Frontal cortex (tissue), 4 donors: ENCODE results near the gene ZBTB20. TPM values are rescaled to one million over a fixed set of nuclear protein-coding genes. Genes with fewer than 3 reads are reported as not detected.
A peak's percentile ranks its signal among the peaks of the same experiment; 100 is the strongest.

Source experiments
- DNase-seq, 2 donors: peaks; one replicate each; pipeline ENCODE4 v3.0.0; 2012; ENCODE audit warnings: low spot score in 2 of 2
- FAIRE-seq: peaks from 2 replicates; lab custom pipeline; 2012; peaks lifted over from hg19 to GRCh38; lab: Jason Lieb, UNC
- total RNA-seq: library from RNA; depleted of rRNA; stranded (reverse); fragments of >200 nt; gene quantifications from one replicate; pipeline ENCODE4 v1.2.3, GENCODE V29; 2014
- donor health status: control.
- donor health status: control.
- donor health status: control.

ZBTB20 gene
- total RNA-seq, 1 donor from 2014 or later, result 39.9 TPM

DNA sequence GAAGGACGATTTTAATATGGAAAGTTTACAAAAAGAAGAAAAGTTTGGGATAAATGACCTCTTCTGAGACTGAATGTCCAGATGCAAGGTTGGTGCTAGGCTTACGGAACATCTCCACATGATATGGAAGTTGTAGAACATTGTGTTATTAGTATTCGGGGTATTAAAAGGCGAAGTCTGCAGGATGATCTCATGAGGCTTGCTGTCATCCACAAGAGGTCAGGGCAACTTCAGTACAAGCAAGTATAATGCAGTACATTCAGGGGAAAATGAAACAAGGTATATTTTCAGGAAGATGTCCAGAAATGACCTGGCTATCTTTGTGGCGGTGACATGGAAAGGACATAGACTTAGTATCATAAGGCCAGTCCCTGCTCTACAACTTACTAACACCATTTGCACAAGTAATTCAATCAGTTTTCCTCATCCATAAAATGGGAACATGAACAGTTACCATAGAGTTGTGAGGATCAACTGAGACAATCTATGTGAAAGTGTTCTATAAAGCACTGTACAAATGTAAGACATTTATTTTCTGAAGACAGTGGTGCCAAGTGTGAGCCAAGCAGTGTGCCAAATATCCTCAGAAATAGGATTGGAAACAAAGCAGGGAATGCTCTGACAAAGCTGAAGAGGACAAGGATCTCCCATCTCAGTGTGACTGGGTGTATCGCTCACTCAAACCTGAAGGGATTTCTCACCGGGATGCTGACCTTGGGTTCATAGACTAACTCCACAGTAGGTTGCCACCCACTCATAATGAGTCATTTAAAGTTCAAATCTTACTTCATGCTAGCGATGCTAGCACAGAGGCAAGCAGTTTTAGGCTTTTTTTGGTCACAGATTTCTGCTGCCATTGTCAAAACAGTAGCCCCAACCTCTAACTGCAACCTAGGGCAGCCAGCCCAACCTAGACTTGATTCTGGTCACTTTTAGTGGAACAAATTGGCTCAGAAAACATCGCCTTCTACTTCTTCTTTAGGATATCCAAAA is 735.0 kb downstream of the ZBTB20 start:
- FAIRE-seq (no peak), DNase-seq (no peak)

DNA sequence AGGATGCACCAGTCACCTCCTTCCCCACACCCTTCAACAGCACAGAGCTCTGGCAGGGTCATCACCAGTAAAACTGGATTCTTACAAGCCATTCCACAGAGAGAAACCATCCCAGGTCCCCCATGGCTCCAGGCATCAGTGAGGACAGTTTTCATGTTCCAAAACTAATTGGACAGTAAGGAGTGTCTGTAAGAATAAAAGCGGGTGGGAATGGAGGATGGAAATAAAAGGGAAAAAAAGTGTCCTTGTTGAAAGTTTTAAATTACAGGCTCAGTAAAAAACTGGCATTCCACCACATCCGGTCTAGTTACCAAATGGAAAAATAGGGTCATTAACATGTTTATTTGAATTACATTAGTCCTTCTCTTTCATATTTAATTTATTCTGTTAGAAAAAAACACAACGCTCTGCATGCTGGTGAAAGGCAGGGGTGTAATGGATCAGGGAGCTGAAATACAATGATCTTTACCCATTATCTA is 735.9 kb downstream of the ZBTB20 start:
- DNase-seq (no peak), FAIRE-seq (no peak)

DNA sequence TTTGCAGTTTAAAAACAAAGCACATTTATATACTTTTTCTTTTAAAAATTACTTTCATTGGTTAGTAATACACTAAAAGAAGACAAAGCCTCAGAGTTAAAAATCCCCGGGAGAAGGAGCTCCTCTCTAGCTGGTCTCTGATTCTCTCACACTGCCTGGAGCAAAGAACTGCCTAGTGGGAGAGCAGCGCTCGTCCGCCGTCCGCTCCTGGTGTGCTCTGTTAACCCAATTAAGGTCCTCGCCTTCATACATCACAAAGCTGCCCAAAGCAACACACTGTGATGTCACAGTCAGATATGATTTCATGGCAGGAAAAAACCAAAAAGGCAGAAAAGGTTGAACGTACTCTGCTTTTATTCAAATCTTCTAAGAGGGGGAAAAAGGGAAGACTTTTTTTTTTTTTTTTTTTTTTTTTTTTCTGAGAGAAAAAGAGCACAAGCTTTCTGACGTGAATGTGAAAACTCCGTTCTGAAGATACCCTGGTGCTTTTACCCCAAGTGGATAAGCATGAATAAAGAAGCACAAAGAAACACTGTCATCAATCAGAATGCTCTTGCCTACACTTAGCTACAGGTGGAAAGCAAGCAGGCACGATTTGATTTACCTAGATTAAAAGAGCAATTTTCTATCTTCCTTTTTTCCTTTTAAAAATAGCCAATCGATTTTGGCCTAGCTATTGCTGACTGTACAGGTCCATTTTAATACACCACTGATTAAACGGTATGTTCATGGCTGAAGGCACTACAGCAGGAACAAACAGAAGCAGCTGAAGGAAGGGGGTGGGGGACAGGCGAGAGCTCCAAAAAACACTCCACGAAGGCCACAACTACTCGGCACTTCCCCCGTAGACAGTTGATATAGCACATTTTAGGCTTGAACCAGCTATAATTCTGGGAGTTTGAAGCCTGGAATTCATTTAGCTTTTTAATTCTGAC is 738.1 kb downstream of the ZBTB20 start:
- DNase-seq (no peak), FAIRE-seq (no peak)

DNA sequence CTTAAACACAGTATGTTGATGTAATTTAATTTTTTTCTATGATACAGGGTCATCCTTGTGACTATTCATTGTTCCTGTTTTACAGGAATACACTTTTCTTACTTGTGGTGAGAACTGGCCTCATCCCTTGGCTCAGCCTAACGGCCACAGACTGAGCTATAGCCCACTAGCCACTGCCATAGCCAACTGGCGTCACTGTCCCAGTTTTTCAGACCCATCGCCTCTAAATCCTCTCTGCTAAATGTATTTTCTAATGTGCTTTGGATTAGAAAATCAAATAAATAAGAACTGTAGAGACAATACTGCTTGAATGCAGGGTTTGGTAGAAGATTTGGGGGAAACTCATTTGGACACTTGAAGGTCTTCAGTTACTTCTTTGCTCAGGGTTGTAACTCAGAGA is 740.2 kb downstream of the ZBTB20 start:
- no peak for DNase-seq
- no peak for FAIRE-seq

- FAIRE-seq (no peak), DNase-seq (no peak)
These were observed 740.8 kb downstream of the ZBTB20 start for GRCh38 chr3:114406286-114406685.

DNA sequence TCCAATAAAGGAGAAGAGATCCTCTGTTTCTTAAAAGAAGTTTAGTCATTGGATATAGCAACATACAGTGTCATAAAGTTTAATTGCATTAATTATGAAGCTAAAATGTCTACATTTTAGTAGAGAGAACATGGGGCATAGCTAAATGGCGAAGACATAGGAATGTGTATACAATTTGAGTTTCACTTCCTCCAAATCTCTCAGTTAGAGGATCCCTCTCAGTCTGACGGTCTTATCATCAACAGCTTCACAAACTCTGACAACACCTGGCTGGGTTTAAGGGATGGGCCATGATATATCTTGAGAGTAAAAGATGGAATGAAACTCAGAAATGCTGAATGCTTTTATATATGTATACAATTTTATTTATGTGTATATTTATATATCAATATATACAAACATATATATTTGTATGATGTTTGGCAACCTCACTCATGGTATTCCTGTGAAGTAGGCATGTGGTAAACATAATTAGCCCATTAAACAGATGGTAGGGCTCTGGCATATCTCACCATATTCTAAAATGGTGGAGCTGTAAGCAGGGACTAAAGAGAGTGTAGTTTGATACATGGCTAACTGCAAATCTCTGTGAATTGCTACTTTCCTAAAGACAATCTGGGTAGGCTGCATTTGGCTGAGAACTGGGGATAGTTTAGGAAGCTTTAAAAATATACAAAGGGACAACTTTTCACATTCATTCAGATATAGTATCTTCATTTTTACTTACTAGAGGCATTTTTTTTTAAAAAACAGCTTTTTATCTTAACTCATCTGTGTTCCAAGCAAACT is 741.7 kb downstream of the ZBTB20 start:
- FAIRE-seq, result no peak
- DNase-seq, result no peak

DNA sequence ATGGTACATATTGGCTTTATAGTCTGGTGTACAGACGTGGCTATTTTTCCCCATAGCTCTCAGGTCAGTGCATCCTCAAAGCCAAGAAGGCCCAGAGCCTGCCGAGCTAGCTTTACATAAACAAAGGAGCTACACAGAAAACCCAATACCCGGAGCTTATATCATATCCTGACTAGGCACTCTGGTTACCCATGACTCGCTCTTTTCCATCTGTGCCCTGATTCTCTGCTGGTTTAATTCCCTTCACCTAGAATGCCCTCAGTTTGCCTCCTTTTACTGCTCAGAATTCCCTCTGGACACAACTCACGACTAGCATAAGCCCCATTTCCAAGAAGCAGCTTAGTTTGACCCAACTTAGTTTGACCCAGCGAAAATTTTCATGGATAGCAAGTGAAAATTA is 742.5 kb downstream of the ZBTB20 start:
- DNase-seq (no peak), FAIRE-seq (no peak)

DNA sequence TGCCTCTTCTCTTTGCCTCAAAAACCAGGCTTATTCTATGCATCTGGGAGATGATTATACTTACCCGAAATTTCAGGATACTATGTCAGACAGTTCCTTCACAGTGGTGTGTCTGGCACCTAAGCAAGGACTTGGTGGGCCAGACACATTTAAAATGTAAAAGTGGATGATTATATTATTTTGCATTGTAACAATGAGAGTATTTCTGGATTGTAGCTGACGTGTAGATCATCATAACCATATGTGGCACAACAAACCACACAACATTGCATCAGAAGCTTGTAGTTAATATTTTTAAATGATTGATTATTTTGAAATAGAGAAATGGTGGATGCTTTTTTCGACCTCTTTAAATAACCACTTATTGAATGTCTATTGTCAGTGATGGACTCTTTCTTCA is 744.2 kb downstream of the ZBTB20 start:
- FAIRE-seq (no peak), DNase-seq (no peak)

DNA sequence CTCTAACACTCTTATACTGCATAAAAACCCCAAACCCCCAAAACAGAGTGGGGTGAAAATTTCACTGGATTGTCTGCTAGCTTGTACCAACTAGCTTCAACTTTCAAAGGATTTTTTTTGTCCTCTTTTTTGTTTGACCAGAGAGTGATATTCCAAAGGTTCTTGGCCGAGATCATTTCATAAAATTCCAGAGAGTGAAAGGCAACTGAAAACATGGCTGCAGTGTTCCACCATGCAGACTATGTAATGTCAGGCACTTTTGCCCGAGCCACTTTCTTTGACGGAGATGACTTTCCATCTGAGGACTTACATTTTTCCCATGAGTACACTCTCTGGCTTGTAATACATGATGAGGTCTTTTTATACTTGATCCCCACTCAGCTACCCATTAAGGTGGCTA is 745.7 kb downstream of the ZBTB20 start:
- DNase-seq (no peak), FAIRE-seq (no peak)

DNA sequence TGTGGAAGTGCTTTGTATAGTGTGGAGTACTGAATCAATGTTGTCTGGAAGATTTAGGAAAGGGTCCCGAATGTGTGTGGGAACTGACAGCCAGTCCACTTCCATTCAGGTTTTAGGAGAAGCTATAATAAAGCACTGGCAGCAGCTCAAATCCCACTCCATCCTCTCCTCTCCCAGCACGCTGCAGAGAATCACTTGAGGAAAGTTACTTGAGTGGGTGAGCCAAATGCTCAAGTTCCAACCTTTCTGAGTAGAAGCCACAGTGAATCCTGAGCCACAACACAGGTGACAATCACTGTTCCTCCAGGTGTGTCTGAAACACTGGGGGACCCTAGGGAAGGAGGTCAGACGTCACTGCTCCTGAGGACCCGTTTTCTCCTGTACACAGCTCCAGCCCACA is 746.7 kb downstream of the ZBTB20 start:
- DNase-seq, result no peak
- no peak for FAIRE-seq

DNA sequence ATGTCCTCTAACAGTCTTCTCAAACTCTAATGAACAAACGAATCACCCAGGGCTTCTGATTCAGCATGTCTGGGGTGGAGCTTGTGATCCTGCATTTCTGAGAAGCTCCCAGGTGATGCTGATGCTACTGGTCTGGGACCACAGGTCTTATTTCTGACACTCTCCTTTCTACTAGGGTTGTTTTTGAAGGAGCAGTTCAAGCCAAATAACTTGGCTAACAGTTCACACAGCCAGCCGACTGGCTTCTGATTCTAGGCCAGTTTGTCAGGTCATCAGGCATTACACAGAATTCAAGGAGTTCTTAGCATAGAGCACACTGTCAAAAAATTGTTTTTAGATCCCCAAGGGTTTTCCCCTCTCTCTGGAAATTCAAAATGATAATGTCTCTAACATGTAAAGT is 752.5 kb downstream of the ZBTB20 start:
- no peak for FAIRE-seq
- DNase-seq, result no peak

DNA sequence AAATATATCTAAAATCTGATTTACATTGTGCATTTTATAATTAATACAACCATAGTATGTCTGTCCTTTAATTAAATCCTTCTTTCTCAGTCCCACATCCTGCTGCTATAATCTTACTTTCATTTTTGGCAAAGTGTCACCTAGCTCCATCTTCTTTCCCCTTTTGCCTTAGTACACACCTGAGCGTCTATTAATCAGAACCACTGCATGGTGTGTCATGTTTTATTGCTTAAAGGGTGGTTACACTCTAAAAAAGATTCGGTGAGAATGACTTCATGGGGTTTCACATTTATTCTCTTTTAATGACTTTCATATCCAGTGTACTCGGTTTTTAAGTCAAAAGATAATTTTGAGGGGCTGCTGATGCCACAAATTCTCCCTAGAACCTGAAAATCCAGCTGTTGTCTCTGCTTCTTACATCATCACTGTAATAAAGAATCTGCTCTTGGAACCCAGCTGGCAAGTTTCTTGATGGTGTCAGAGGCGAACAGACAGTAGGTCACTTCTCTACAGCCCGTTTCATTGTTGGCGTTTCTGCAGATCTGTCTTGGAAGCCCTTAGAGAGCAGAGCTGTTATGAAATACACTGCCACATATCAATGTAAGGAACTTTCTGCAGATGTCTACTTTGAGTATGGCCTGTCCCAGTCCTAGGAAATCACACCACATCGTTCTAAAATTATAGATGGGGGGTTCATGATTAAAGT is 753.6 kb downstream of the ZBTB20 start:
- FAIRE-seq (no peak), DNase-seq (no peak)

- FAIRE-seq, result no peak
- DNase-seq, result no peak
These were observed 754.3 kb downstream of the ZBTB20 start for GRCh38 chr3:114392831-114393230.

DNA sequence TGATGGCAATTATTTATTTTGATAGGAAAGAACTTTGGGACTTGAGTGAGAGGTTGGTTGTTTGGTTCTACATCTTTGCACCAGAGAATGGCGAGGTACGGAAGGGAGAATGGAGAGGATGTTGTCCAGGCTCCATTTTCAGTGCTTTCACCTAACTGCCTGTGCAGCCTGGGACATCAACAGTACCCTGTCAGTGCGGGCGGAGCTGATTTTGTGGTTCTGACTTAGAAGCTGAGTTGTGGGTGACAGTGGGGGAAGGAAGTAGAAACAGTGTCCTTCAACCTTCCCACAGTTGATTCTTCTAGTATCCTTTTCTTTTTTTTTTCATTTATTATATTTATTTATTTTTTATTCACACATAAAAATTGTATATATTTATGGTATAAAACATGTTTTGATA is 757.9 kb downstream of the ZBTB20 start:
- no peak for FAIRE-seq
- no peak for DNase-seq

GRCh38 chr3:114384558-114384903 is 762.6 kb downstream of the ZBTB20 start:
- FAIRE-seq (no peak), DNase-seq (no peak)

DNA sequence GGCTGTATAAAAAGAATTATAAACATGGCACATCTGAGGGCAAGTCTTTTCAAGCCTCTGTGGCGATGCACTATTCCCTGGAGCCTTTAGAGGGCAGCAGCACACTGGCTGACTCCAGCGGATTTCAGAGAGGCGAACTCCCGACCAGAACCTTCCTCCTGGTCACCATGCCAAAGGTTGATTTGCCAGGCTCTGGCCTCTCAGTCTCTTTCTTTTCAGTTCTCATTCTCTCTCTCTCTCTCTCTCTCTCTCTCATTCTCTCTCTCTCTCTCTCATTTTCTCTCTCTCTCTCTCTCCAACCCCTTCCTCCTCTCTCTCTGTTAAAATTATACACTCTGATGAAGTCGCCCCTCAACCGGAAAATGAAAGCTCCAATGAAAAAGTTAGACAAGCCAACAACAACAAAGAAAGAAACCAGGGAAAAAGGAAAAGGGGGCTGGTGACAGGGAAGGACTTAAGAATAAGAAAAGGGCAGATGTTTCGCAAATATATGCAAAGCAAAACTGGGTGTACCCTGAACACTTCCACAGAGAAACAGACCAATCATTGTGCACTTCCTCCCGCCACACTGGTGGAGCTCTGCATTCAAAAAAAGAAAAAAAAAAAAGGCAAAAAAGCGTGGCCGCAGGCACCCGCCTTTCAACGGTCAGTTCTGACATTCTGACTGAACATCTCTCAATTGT is 763.1 kb downstream of the ZBTB20 start:
- DNase-seq (peak; percentile 29 to 57), FAIRE-seq (no peak)

DNA sequence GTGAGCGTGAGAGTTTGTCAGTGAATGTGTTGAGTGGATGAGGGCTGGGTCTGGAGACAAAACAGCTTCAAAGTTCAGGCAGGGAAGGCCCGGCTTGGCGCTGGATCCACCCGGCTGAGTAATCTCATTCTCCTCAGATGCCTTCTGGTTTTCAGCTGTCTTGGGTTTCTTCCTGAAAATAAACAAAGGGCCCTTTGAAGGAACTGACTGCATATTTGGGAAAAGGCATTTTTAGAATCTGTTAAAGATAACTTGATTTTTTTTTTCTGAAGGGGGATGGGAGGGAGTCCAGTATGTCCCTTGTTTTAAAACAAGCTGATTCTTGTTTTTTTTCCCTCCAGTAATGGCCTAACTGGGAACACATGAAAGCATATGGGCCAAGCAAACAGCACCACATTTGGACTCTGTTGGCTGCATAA is 766.8 kb downstream of the ZBTB20 start:
- DNase-seq (peak; percentile 30 to 31), FAIRE-seq (peak; percentile 92)

DNA sequence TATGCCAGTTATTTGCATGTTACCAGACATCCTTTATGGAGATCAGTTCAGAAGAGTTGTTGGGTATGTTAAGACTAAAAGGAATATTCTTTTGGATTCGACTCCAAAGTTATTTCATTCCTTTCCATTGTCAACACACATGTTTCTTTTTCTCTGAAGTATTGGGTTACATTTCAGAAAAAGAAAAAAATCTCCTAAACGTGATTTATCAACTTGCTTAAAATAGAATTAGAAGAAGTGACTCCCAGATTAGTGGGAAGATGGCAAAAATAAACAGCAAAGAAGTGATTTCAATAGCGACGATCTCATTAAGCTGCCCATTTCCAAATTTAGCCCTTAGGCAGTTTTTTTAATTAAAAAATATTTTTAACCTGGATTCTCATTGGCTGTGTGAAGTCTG is 767.8 kb downstream of the ZBTB20 start:
- no peak for DNase-seq
- FAIRE-seq, result no peak

DNA sequence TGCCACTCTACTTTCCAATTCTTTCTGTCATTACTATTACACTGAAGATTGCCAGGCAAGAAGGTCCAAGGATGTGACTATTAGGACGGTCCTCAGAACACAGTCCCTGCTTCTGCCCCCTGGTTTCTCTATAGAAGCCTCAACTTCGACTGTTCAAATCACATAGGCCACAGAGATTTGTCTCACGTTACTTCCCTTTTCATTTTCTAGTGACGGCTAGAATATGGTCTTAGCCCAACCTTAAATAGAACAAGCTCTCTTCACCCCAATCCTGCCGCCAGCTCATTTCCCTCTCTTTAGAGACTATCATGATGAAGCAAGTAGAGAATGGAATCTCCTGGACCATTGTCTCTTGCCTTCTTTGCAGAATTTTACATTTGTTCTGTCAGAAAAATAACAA is 768.3 kb downstream of the ZBTB20 start:
- FAIRE-seq, result no peak
- DNase-seq, result no peak
